ENCODE measurements around the gene SLC19A2.

The SLC19A2 gene

DNA sequence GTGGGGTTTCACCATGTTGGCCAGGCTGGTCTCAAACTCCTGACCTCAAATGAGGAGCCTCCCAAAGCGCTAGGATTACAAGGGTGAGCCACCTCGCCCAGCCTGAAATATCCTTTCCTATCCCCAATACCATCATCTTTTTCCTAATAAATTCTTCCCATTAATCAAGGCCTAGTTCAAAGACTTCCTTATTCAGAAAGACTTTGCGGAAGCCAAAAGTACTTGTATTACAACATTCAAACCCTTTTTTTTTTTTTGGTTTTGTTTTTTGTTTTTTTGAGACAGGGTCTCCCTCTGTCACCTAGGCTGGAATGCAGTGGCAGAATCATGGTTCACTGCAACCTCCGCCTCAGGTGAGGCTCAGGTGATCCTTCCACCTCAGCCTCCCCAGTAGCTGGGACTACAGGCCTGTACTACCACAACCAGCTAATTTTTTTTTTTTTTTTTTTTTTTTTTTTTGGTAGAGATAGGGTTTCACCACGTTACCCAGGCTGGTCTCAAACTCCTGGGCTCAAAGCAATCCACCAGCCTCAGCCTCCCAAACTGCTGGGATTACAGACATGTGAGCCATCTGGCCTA lies 7.6 kb downstream of the SLC19A2 start:
- no peak for TF ChIP-seq CREB1 (IDR thresholded peaks at IDR 0.05; ENCODE audit: low read depth)

DNA sequence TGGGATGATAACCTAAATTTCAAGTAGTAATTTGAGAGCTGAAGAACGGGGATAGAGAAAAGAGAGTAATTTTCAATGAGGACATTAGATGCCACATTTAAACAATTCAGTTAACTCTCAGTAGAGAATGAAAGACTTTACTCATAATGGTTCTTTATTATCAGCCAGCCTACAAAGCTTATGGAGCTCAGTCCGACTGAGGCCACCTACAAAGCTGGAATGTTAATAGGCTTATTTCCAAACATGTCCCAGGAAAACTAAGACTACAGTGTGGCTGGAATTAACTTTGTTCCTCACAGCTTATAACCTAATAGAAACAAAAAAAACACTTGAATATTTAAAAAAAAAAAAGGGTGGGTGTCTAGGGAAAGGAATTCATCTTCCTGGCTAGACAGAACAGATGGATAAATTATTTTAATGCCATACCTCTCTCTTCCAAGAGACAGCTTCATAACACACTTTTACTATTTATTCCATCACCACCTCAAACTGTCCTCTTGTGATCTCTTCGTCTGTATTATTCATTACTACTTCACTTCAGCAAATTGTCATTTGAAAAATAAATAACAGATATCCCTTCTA lies 9.8 kb downstream of the SLC19A2 start:
- TF ChIP-seq ZBTB7A (IDR thresholded peaks at IDR 0.05; ENCODE audit: low read depth) (no peak), TAF1 (IDR thresholded peaks at IDR 0.05; ENCODE audit: low read depth) (no peak), CEBPB (IDR thresholded peaks at IDR 0.05) (no peak), EGR1 (IDR thresholded peaks at IDR 0.05) (no peak), TCF12 (IDR thresholded peaks at IDR 0.05; ENCODE audit: low read depth) (no peak), RAD21 (IDR thresholded peaks at IDR 0.05; ENCODE audit: low read depth) (no peak), CREB1 (IDR thresholded peaks at IDR 0.05; ENCODE audit: low read depth) (no peak), NFIC (IDR thresholded peaks at IDR 0.05) (no peak), YY1 (IDR thresholded peaks at IDR 0.05; ENCODE audit: low read depth) (no peak)
- TF ChIP-seq, protein P1, sequence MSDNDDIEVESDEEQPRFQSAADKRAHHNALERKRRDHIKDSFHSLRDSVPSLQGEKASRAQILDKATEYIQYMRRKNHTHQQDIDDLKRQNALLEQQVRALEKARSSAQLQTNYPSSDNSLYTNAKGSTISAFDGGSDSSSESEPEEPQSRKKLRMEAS (IDR thresholded peaks at IDR 0.05), result no peak

- TF ChIP-seq CREB1 (IDR thresholded peaks at IDR 0.05; ENCODE audit: low read depth) (no peak), FOXM1 (IDR thresholded peaks at IDR 0.05; ENCODE audit: borderline replicate concordance, low read depth) (no peak), NFIC (IDR thresholded peaks at IDR 0.05) (no peak)
- TF ChIP-seq, protein P1 (IDR thresholded peaks at IDR 0.05), result no peak
Observed at GRCh38 chr1:169474302-169474995, 11.3 kb downstream of the SLC19A2 start.

DNA sequence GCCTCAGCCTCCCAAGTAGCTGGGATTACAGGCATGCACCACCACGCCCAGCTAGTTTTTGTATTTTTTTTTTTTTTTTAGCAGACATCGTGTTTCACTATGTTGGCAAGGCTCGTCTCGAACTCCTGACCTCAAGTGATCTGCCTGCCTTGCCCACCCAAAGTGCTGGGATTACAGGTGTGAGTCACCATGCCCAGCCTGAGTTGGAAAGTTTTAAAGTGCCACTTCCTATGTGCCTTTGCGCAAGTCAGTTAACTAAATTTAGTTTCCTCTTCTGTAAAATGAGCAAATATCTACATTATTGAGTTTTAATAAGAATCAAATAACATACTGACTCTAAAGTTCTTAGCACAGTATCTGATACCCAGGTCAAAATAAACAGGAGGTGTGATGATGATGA lies 12.4 kb downstream of the SLC19A2 start:
- TF ChIP-seq CREB1 (IDR thresholded peaks at IDR 0.05; ENCODE audit: low read depth) (no peak), FOXM1 (IDR thresholded peaks at IDR 0.05; ENCODE audit: borderline replicate concordance, low read depth) (no peak), TAF1 (IDR thresholded peaks at IDR 0.05; ENCODE audit: low read depth) (no peak), RAD21 (IDR thresholded peaks at IDR 0.05; ENCODE audit: low read depth) (no peak), ZBTB7A (IDR thresholded peaks at IDR 0.05; ENCODE audit: low read depth) (no peak), EP300 (IDR thresholded peaks at IDR 0.05; ENCODE audit: borderline replicate concordance) (no peak), NFIC (IDR thresholded peaks at IDR 0.05) (no peak), TCF12 (IDR thresholded peaks at IDR 0.05; ENCODE audit: low read depth) (no peak)
- TF ChIP-seq, protein P2, sequence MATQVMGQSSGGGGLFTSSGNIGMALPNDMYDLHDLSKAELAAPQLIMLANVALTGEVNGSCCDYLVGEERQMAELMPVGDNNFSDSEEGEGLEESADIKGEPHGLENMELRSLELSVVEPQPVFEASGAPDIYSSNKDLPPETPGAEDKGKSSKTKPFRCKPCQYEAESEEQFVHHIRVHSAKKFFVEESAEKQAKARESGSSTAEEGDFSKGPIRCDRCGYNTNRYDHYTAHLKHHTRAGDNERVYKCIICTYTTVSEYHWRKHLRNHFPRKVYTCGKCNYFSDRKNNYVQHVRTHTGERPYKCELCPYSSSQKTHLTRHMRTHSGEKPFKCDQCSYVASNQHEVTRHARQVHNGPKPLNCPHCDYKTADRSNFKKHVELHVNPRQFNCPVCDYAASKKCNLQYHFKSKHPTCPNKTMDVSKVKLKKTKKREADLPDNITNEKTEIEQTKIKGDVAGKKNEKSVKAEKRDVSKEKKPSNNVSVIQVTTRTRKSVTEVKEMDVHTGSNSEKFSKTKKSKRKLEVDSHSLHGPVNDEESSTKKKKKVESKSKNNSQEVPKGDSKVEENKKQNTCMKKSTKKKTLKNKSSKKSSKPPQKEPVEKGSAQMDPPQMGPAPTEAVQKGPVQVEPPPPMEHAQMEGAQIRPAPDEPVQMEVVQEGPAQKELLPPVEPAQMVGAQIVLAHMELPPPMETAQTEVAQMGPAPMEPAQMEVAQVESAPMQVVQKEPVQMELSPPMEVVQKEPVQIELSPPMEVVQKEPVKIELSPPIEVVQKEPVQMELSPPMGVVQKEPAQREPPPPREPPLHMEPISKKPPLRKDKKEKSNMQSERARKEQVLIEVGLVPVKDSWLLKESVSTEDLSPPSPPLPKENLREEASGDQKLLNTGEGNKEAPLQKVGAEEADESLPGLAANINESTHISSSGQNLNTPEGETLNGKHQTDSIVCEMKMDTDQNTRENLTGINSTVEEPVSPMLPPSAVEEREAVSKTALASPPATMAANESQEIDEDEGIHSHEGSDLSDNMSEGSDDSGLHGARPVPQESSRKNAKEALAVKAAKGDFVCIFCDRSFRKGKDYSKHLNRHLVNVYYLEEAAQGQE (IDR thresholded peaks at IDR 0.05; ENCODE audit: low read depth), result no peak

DNA sequence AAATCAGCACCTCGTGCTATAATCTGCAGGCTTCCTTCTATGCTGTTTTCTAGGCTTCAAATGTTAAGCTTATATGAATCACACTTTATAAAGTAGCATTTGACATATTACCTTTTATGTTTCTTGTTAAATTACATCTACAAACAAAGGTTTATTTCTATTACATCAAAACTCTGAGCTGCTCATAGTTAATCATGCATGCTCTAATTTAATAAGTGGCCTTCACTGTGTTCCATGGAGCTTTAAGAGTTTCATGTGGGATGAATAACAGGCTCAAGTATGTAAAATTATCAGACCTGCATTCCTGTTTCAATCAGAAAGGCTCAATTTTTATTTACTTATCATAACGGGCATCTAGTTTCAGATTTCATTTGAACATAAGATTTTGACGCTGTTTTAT lies 13.0 kb downstream of the SLC19A2 start:
- TF ChIP-seq CREB1 (IDR thresholded peaks at IDR 0.05; ENCODE audit: low read depth) (no peak), TAF1 (IDR thresholded peaks at IDR 0.05; ENCODE audit: low read depth) (no peak), TEAD4 (IDR thresholded peaks at IDR 0.05) (no peak), EGR1 (IDR thresholded peaks at IDR 0.05) (no peak), NFIC (IDR thresholded peaks at IDR 0.05) (no peak)
- TF ChIP-seq, protein P1 (IDR thresholded peaks at IDR 0.05), result no peak

DNA sequence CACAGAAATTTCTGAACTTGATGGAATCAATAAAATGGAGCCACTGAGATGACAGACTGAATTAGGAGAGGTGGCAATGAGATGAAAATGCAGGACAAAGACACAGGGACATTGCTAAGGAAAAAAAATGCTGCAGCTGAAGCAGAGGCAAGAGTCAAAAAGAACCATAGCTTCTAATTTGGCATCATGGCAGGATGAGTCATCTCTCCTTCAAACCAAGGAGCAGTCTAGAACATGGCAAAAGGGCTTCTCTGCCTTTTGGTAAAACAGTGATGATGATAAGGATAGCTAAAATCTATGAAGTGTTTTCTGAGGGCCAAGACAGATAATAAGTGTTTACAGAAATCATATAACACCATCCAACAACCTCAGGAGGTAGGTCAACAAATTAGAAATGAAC lies 16.8 kb downstream of the SLC19A2 start:
- TF ChIP-seq TAF1 (IDR thresholded peaks at IDR 0.05; ENCODE audit: low read depth), result no peak
- TF ChIP-seq CREB1 (IDR thresholded peaks at IDR 0.05; ENCODE audit: low read depth), result no peak
- TF ChIP-seq, protein P1 (IDR thresholded peaks at IDR 0.05), result no peak

- no peak for TF ChIP-seq YY1 (IDR thresholded peaks at IDR 0.05; ENCODE audit: low read depth)
- peak; percentile 63 for TF ChIP-seq RAD21 (IDR thresholded peaks at IDR 0.05; ENCODE audit: low read depth)
- TF ChIP-seq, protein P2 (IDR thresholded peaks at IDR 0.05; ENCODE audit: low read depth), result no peak
- TF ChIP-seq CREB1 (IDR thresholded peaks at IDR 0.05; ENCODE audit: low read depth), result no peak
- TF ChIP-seq ZBTB7A (IDR thresholded peaks at IDR 0.05; ENCODE audit: low read depth), result no peak
Observed at GRCh38 chr1:169466259-169467230, 19.2 kb downstream of the SLC19A2 start.
